GM21529 (cell line): ENCODE data around the gene LYPD6B.

ENCODE experiments used
- ATAC-seq: cut with Tn5 transposase; IDR thresholded peaks from one replicate; pipeline ENCODE4 v1.9.1; 2021; ENCODE audit not compliant: unreplicated experiment

LYPD6B gene

GRCh38 chr2:149155196-149155969 is 116.9 kb downstream of the LYPD6B start:
- ATAC-seq: no peak

- no peak for ATAC-seq
Observed at GRCh38 chr2:149155988-149156387, 117.5 kb downstream of the LYPD6B start.

- no peak for ATAC-seq
Observed at GRCh38 chr2:149156971-149157740, 118.7 kb downstream of the LYPD6B start.

GRCh38 chr2:149158957-149159356 is 120.5 kb downstream of the LYPD6B start:
- ATAC-seq: no peak

GRCh38 chr2:149160195-149160594 is 121.7 kb downstream of the LYPD6B start:
- no peak for ATAC-seq

- peak; percentile 99 for ATAC-seq
Observed at GRCh38 chr2:149160701-149161217, 122.3 kb downstream of the LYPD6B start.

- ATAC-seq: no peak
Observed at GRCh38 chr2:149161481-149162225, 123.2 kb downstream of the LYPD6B start.

- ATAC-seq: no peak
Observed at GRCh38 chr2:149164296-149164695, 125.8 kb downstream of the LYPD6B start.

GRCh38 chr2:149164827-149165226 is 126.3 kb downstream of the LYPD6B start:
- no peak for ATAC-seq

GRCh38 chr2:149167001-149167780 is 128.7 kb downstream of the LYPD6B start:
- ATAC-seq: peak; percentile 84

- no peak for ATAC-seq
Observed at GRCh38 chr2:149167941-149168340, 129.4 kb downstream of the LYPD6B start.

- no peak for ATAC-seq
Observed at GRCh38 chr2:149169656-149170055, 131.2 kb downstream of the LYPD6B start.

- no peak for ATAC-seq
Observed at GRCh38 chr2:149170156-149170555, 131.7 kb downstream of the LYPD6B start.

GRCh38 chr2:149170911-149171310 is 132.4 kb downstream of the LYPD6B start:
- ATAC-seq: no peak

GRCh38 chr2:149173220-149173619 is 134.7 kb downstream of the LYPD6B start:
- ATAC-seq: no peak

- ATAC-seq: no peak
Observed at GRCh38 chr2:149175956-149176355, 137.5 kb downstream of the LYPD6B start.

- no peak for ATAC-seq
Observed at GRCh38 chr2:149178612-149179011, 140.1 kb downstream of the LYPD6B start.

- no peak for ATAC-seq
Observed at GRCh38 chr2:149180226-149180875, 141.9 kb downstream of the LYPD6B start.

GRCh38 chr2:149183187-149183586 is 144.7 kb downstream of the LYPD6B start:
- ATAC-seq: no peak

- no peak for ATAC-seq
Observed at GRCh38 chr2:149184991-149185390, 146.5 kb downstream of the LYPD6B start.
